ENCODE results near the gene ZNF786.

ZNF786 gene

GRCh38 chr7:149130572-149131198 is 40.2 kb upstream of the ZNF786 start (continued):
- no peak for TF ChIP-seq TSHZ2 (CRISPR knock-in tag; IDR thresholded peaks at IDR 0.05)

- TF ChIP-seq GLIS3 (CRISPR knock-in tag; IDR thresholded peaks at IDR 0.05) (0 out of 2 replicates have a peak, but pooled peaks have one; percentile 64), TCF4 (CRISPR knock-in tag; IDR thresholded peaks at IDR 0.05; ENCODE audit: borderline replicate concordance) (no peak)
- peak; percentile 60 for ATAC-seq
These were observed 36.2 kb upstream of the ZNF786 start for GRCh38 chr7:149126662-149127266.

- peak; percentile 89 for ATAC-seq
- TF ChIP-seq ZNF8 (CRISPR knock-in tag; IDR thresholded peaks at IDR 0.05) = peak; percentile 50; the same call in 1 of the 2 replicates
- no peak for TF ChIP-seq CREB5 (CRISPR knock-in tag; IDR thresholded peaks at IDR 0.05; ENCODE audit: low read depth)
- 0 out of 2 replicates have a peak, but pooled peaks have one; percentile 39 for TF ChIP-seq ESRRG (CRISPR knock-in tag; IDR thresholded peaks at IDR 0.05)
- TF ChIP-seq ZC3H10 (CRISPR knock-in tag; IDR thresholded peaks at IDR 0.05) = peak; percentile 65; the same call in 1 of the 2 replicates
- TF ChIP-seq ZFP30 (CRISPR knock-in tag; IDR thresholded peaks at IDR 0.05) = peak; percentile 35; the same call in 1 of the 2 replicates
- no peak for TF ChIP-seq ZNF565 (CRISPR knock-in tag; conservative IDR thresholded peaks at IDR 0.05; ENCODE audit: low read depth)
- TF ChIP-seq ZFP3 (CRISPR knock-in tag; IDR thresholded peaks at IDR 0.05) = peak; percentile 59; the same call in 1 of the 2 replicates
- 0 out of 2 replicates have a peak, but pooled peaks have one; percentile 57 for TF ChIP-seq CSRNP3 (CRISPR knock-in tag; IDR thresholded peaks at IDR 0.05)
- TF ChIP-seq ISL1 (CRISPR knock-in tag; IDR thresholded peaks at IDR 0.05) = no peak
- no peak for TF ChIP-seq TCF4 (CRISPR knock-in tag; IDR thresholded peaks at IDR 0.05; ENCODE audit: borderline replicate concordance)
- TF ChIP-seq CSDC2 (CRISPR knock-in tag; IDR thresholded peaks at IDR 0.05) = no peak; the same call in 1 of the 2 replicates
- TF ChIP-seq GLIS3 (CRISPR knock-in tag; IDR thresholded peaks at IDR 0.05) = peak; percentile 97
- TF ChIP-seq POU6F1 (CRISPR knock-in tag; IDR thresholded peaks at IDR 0.05; ENCODE audit: borderline replicate concordance, low read depth) = no peak
- TF ChIP-seq PATZ1 (CRISPR knock-in tag; IDR thresholded peaks at IDR 0.05; ENCODE audit: borderline replicate concordance) = peak; percentile 88; the same call in 1 of the 2 replicates
- no peak for TF ChIP-seq ARNTL (CRISPR knock-in tag; IDR thresholded peaks at IDR 0.05; ENCODE audit: borderline replicate concordance, low read depth)
- TF ChIP-seq TSHZ2 (CRISPR knock-in tag; IDR thresholded peaks at IDR 0.05) = peak; percentile 59; the same call in 1 of the 2 replicates
- peak; percentile 66 for TF ChIP-seq ZNF70 (CRISPR knock-in tag; IDR thresholded peaks at IDR 0.05)
- no peak for TF ChIP-seq SNAI2 (CRISPR knock-in tag; IDR thresholded peaks at IDR 0.05)
- no peak for TF ChIP-seq OSR1 (CRISPR knock-in tag; IDR thresholded peaks at IDR 0.05)
- TF ChIP-seq BACH2 (CRISPR knock-in tag; IDR thresholded peaks at IDR 0.05; ENCODE audit: borderline replicate concordance) = no peak
- TF ChIP-seq RARB (CRISPR knock-in tag; IDR thresholded peaks at IDR 0.05) = no peak
- 0 out of 2 replicates have a peak, but pooled peaks have one; percentile 50 for TF ChIP-seq TOX (CRISPR knock-in tag; IDR thresholded peaks at IDR 0.05; ENCODE audit: borderline replicate concordance)
- TF ChIP-seq PPARA (CRISPR knock-in tag; IDR thresholded peaks at IDR 0.05; ENCODE audit: borderline replicate concordance) = no peak
These were observed 35.5 kb upstream of the ZNF786 start, which contains the start of gene ZNF425 for GRCh38 chr7:149125863-149126661. TSS of gene ZNF425 (minus strand) at chr7:149126324. CDS start at chr7:149126213, 111 bp downstream.

All from SK-N-SH treated with all-trans-retinoic acid at 6 μM for 48 hours (cell line).